Bronchial epithelial cell (primary cell): ENCODE measurements around the gene USP17L13. TPM values are rescaled to one million over a fixed set of nuclear protein-coding genes. Genes with fewer than 3 reads are reported as not detected.
A peak's percentile ranks its signal among the peaks of the same experiment; 100 is the strongest.
"Not testable (repeated sequence)": the region's sequence is repeated elsewhere in the genome, so short reads cannot be mapped to it uniquely, and the experiment has no call there.

Source experiments
- DNase-seq: peaks from one replicate; pipeline ENCODE4 v3.0.0-alpha.2; 2010; ENCODE audit warnings: low read depth
- FAIRE-seq: peaks from 2 replicates; lab custom pipeline; 2011; peaks lifted over from hg19 to GRCh38; lab: Jason Lieb, UNC
- H3K27me3 ChIP-seq: 2 replicates; pipeline ENCODE4 v1.5.1; 2011; ENCODE audit warnings: low read length; ENCODE audit not compliant: control insufficient read depth, insufficient read depth
- H3K36me3 ChIP-seq: 2 replicates; pipeline ENCODE4 v1.5.1; 2011; ENCODE audit warnings: low read length; ENCODE audit not compliant: control insufficient read depth, insufficient read depth
- H3K4me3 ChIP-seq: 2 replicates; pipeline ENCODE4 v1.5.1; 2011; ENCODE audit warnings: mild to moderate bottlenecking, low read depth, low read length, control low read depth
- total RNA-seq: library from RNA; depleted of rRNA; stranded (reverse); fragments of >200 nt; gene quantifications from 2 replicates; pipeline ENCODE4 v1.2.1, GENCODE V29; 2014

Gene USP17L13, protein sequence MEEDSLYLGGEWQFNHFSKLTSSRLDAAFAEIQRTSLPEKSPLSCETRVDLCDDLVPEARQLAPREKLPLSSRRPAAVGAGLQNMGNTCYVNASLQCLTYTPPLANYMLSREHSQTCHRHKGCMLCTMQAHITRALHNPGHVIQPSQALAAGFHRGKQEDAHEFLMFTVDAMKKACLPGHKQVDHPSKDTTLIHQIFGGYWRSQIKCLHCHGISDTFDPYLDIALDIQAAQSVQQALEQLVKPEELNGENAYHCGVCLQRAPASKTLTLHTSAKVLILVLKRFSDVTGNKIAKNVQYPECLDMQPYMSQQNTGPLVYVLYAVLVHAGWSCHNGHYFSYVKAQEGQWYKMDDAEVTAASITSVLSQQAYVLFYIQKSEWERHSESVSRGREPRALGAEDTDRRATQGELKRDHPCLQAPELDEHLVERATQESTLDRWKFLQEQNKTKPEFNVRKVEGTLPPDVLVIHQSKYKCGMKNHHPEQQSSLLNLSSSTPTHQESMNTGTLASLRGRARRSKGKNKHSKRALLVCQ
- total RNA-seq, result not detected in 2 replicates

DNA sequence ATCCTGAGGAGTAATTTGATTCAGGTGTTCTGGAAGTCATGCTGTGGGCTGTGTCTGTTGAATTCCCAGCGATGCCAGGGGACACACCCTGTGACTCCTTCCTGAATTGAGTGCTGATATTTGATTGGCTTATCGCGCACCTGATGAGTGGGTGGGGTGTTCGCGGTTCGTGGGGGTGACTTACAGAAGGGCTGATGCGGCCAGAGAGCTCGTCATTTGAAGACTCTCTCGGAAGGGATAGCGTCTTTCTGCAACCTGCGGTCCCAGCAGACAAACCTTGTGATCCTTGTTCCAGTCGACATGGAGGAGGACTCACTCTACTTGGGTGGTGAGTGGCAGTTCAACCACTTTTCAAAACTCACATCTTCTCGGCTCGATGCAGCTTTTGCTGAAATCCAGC lies at the start of gene USP17L13:
TSS of gene USP17L13 (plus strand) at position 301 of the 400 bp plus-strand sequence. CDS start at position 301, 0 bp downstream.
- DNase-seq, H3K36me3 ChIP-seq, H3K27me3 ChIP-seq, H3K4me3 ChIP-seq, FAIRE-seq: not testable (repeated sequence)

DNA sequence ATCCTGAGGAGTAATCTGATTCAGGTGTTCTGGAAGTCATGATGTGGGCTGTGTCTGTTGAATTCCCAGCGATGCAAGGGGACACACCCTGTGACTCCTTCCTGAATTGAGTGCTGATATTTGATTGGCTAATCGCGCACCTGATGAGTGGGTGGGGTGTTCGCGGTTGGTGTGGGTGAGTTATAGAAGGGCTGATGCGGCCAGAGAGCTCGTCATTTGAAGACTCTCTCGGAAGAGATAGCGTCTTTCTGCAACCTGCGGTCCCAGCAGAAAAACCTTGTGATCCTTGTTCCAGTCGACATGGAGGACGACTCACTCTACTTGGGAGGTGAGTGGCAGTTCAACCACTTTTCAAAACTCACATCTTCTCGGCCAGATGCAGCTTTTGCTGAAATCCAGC lies 14.3 kb upstream of the USP17L13 start, which contains the start of gene USP17L10:
TSS of gene USP17L10 (plus strand) at position 301 of the 400 bp plus-strand sequence. CDS start at position 301, 0 bp downstream.
- not testable (repeated sequence) for DNase-seq, H3K36me3 ChIP-seq, H3K4me3 ChIP-seq, H3K27me3 ChIP-seq, FAIRE-seq

DNA sequence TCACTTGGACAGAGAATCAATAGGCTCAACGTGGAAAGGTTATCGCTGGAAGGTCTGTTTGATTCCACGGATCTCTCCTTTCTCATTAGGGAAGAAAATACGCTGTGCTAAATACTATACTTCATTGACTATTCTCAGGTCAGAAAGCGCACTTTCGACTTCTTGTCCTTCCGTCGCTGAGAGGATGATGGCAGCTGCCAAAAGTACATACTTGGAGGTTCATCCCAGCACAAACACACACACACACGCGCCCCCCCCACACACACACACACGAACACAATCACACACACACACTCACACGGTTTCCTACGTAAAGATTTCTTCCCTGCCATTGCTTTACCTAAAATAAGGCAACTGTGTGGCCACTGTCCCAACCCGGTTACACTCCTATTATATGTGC lies 10.0 kb upstream of the USP17L13 start:
- not testable (repeated sequence) for H3K27me3 ChIP-seq, H3K4me3 ChIP-seq, FAIRE-seq, DNase-seq, H3K36me3 ChIP-seq

DNA sequence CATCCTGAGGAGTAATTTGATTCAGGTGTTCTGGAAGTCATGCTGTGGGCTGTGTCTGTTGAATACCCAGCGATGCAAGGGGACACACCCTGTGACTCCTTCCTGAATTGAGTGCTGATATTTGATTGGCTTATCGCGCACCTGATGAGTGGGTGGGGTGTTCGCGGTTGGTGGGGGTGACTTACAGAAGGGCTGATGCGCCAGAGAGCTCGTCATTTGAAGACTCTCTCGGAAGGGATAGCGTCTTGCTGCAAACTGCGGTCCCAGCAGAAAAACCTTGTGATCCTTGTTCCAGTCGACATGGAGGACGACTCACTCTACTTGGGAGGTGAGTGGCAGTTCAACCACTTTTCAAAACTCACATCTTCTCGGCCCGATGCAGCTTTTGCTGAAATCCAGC lies 9.6 kb upstream of the USP17L13 start, which contains the start of gene USP17L11:
TSS of gene USP17L11 (plus strand) at position 301 of the 400 bp plus-strand sequence. CDS start at position 301, 0 bp downstream.
- DNase-seq, H3K36me3 ChIP-seq, FAIRE-seq, H3K4me3 ChIP-seq, H3K27me3 ChIP-seq: not testable (repeated sequence)

DNA sequence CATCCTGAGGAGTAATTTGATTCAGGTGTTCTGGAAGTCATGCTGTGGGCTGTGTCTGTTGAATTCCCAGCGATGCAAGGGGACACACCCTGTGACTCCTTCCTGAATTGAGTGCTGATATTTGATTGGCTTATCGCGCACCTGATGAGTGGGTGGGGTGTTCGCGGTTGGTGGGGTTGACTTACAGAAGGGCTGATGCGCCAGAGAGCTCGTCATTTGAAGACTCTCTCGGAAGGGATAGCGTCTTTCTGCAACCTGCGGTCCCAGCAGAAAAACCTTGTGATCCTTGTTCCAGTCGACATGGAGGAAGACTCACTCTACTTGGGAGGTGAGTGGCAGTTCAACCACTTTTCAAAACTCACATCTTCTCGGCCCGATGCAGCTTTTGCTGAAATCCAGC lies 4.8 kb upstream of the USP17L13 start, which contains the start of gene USP17L12:
TSS of gene USP17L12 (plus strand) at position 301 of the 400 bp plus-strand sequence. CDS start at position 301, 0 bp downstream.
- FAIRE-seq, DNase-seq, H3K27me3 ChIP-seq, H3K36me3 ChIP-seq, H3K4me3 ChIP-seq: not testable (repeated sequence)

DNA sequence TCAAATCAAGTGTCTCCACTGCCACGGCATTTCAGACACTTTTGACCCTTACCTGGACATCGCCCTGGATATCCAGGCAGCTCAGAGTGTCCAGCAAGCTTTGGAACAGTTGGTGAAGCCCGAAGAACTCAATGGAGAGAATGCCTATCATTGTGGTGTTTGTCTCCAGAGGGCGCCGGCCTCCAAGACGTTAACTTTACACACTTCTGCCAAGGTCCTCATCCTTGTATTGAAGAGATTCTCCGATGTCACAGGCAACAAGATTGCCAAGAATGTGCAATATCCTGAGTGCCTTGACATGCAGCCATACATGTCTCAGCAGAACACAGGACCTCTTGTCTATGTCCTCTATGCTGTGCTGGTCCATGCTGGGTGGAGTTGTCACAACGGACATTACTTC lies 5.6 kb downstream of the USP17L13 start:
- H3K27me3 ChIP-seq, H3K36me3 ChIP-seq, H3K4me3 ChIP-seq, DNase-seq, FAIRE-seq: not testable (repeated sequence)

DNA sequence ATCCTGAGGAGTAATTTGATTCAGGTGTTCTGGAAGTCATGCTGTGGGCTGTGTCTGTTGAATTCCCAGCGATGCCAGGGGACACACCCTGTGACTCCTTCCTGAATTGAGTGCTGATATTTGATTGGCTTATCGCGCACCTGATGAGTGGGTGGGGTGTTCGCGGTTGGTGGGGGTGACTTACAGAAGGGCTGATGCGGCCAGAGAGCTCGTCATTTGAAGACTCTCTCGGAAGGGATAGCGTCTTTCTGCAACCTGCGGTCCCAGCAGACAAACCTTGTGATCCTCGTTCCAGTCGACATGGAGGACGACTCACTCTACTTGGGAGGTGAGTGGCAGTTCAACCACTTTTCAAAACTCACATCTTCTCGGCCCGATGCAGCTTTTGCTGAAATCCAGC lies 9.4 kb downstream of the USP17L13 start, which contains the start of gene USP17L15:
TSS of gene USP17L15 (plus strand) at position 301 of the 400 bp plus-strand sequence. CDS start at position 301, 0 bp downstream.
- not testable (repeated sequence) for H3K36me3 ChIP-seq, FAIRE-seq, H3K4me3 ChIP-seq, H3K27me3 ChIP-seq, DNase-seq

DNA sequence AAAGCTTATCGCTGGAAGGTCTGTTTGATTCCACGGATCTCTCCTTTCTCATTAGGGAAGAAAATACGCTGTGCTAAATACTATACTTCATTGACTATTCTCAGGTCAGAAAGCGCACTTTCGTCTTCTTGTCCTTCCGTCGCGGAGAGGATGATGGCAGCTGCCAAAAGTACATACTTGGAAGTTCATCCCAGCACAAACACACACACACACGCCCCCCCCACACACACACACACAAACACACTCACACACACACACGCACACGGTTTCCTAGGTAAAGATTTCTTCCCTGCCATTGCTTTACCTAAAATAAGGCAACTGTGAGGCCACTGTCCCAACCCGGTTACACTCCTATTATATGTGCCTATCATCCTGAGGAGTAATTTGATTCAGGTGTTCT lies 13.8 kb downstream of the USP17L13 start:
- DNase-seq, H3K4me3 ChIP-seq: not testable (repeated sequence)
- peak; percentile 99 for FAIRE-seq

DNA sequence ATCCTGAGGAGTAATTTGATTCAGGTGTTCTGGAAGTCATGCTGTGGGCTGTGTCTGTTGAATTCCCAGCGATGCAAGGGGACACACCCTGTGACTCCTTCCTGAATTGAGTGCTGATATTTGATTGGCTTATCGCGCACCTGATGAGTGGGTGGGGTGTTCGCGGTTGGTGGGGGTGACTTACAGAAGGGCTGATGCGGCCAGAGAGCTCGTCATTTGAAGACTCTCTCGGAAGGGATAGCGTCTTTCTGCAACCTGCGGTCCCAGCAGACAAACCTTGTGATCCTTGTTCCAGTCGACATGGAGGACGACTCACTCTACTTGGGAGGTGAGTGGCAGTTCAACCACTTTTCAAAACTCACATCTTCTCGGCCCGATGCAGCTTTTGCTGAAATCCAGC lies 18.9 kb downstream of the USP17L13 start, which contains the start of gene USP17L17:
TSS of gene USP17L17 (plus strand) at position 301 of the 400 bp plus-strand sequence. CDS start at position 301, 0 bp downstream.
- not testable (repeated sequence) for FAIRE-seq, H3K4me3 ChIP-seq, H3K36me3 ChIP-seq, DNase-seq, H3K27me3 ChIP-seq

More for the DNA sequence above, 13.8 kb downstream of the USP17L13 start:
- not testable (repeated sequence) for H3K27me3 ChIP-seq, H3K36me3 ChIP-seq

DNA sequence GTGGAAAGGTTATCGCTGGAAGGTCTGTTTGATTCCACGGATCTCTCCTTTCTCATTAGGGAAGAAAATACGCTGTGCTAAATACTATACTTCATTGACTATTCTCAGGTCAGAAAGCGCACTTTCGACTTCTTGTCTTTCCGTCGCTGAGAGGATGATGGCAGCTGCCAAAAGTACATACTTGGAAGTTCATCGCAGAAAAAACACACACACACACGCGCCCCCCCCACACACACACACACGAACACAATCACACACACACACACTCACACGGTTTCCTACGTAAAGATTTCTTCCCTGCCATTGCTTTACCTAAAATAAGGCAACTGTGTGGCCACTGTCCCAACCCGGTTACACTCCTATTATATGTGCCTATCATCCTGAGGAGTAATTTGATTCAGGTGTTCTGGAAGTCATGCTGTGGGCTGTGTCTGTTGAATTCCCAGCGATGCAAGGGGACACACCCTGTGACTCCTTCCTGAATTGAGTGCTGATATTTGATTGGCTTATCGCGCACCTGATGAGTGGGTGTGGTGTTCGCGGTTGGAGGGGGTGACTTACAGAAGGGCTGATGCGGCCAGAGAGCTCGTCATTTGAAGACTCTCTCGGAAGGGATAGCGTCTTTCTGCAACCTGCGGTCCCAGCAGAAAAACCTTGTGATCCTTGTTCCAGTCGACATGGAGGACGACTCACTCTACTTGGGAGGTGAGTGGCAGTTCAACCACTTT lies 23.4 kb downstream of the USP17L13 start, which contains the start of gene USP17L18:
TSS of gene USP17L18 (plus strand) at position 678 of the 728 bp plus-strand sequence. CDS start at position 678, 0 bp downstream.
- H3K27me3 ChIP-seq, H3K4me3 ChIP-seq, H3K36me3 ChIP-seq, DNase-seq: not testable (repeated sequence)
- FAIRE-seq, result peak; percentile 96

DNA sequence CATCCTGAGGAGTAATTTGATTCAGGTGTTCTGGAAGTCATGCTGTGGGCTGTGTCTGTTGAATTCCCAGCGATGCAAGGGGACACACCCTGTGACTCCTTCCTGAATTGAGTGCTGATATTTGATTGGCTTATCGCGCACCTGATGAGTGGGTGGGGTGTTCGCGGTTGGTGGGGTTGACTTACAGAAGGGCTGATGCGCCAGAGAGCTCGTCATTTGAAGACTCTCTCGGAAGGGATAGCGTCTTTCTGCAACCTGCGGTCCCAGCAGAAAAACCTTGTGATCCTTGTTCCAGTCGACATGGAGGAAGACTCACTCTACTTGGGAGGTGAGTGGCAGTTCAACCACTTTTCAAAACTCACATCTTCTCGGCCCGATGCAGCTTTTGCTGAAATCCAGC lies 28.4 kb downstream of the USP17L13 start, which contains the start of gene USP17L19:
TSS of gene USP17L19 (plus strand) at position 301 of the 400 bp plus-strand sequence. CDS start at position 301, 0 bp downstream.
- H3K27me3 ChIP-seq, H3K36me3 ChIP-seq, FAIRE-seq, DNase-seq, H3K4me3 ChIP-seq: not testable (repeated sequence)

DNA sequence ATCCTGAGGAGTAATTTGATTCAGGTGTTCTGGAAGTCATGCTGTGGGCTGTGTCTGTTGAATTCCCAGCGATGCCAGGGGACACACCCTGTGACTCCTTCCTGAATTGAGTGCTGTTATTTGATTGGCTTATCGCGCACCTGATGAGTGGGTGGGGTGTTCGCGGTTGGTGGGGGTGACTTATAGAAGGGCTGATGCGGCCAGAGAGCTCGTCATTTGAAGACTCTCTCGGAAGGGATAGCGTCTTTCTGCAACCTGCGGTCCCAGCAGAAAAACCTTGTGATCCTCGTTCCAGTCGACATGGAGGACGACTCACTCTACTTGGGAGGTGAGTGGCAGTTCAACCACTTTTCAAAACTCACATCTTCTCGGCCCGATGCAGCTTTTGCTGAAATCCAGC lies 33.1 kb downstream of the USP17L13 start, which contains the start of gene USP17L20:
TSS of gene USP17L20 (plus strand) at position 301 of the 400 bp plus-strand sequence. CDS start at position 301, 0 bp downstream.
- H3K4me3 ChIP-seq, H3K27me3 ChIP-seq, H3K36me3 ChIP-seq, DNase-seq, FAIRE-seq: not testable (repeated sequence)

DNA sequence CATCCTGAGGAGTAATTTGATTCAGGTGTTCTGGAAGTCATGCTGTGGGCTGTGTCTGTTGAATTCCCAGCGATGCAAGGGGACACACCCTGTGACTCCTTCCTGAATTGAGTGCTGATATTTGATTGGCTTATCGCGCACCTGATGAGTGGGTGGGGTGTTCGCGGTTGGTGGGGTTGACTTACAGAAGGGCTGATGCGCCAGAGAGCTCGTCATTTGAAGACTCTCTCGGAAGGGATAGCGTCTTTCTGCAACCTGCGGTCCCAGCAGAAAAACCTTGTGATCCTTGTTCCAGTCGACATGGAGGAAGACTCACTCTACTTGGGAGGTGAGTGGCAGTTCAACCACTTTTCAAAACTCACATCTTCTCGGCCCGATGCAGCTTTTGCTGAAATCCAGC lies 37.9 kb downstream of the USP17L13 start, which contains the start of gene USP17L21:
TSS of gene USP17L21 (plus strand) at position 301 of the 400 bp plus-strand sequence. CDS start at position 301, 0 bp downstream.
- DNase-seq, H3K36me3 ChIP-seq, H3K4me3 ChIP-seq, FAIRE-seq, H3K27me3 ChIP-seq: not testable (repeated sequence)
